Activated T-helper 1 cell treated with anti-CD3 and anti-CD28 coated beads, Interleukin-12 subunit alpha, Interleukin-12 subunit beta, Interleukin-2, Interleukin-4 antibody, amounts not matched to agents 30 ng/mL and 10 ng/mL and 1 ng/mL, durations not matched to agents 14 hours and 24 hours and 36 hours (primary cell): ENCODE measurements around the gene USP17L27. TPM values are rescaled to one million over a fixed set of nuclear protein-coding genes. Genes with fewer than 3 reads are reported as not detected.
"Not testable (repeated sequence)": the region's sequence is repeated elsewhere in the genome, so short reads cannot be mapped to it uniquely, and the experiment has no call there.

Source experiments
- DNase-seq: peaks from one replicate; pipeline ENCODE4 v3.0.0; 2021; ENCODE audit warnings: low spot score
- H3K27ac Mint-ChIP-seq: one replicate; pipeline ENCODE4 v1.8.0; 2021; ENCODE audit warnings: mild to moderate bottlenecking, mixed read lengths
- H3K27me3 Mint-ChIP-seq: one replicate; pipeline ENCODE4 v1.8.0; 2022; ENCODE audit warnings: mild to moderate bottlenecking, moderate library complexity, mixed read lengths; ENCODE audit not compliant: insufficient read depth
- H3K36me3 Mint-ChIP-seq: one replicate; pipeline ENCODE4 v1.8.0; 2021; ENCODE audit warnings: low read depth, mixed read lengths
- H3K4me1 Mint-ChIP-seq: one replicate; pipeline ENCODE4 v1.8.0; 2021; ENCODE audit warnings: low read depth, mixed read lengths
- H3K4me3 Mint-ChIP-seq: one replicate; pipeline ENCODE4 v1.8.0; 2021; ENCODE audit warnings: mild to moderate bottlenecking, moderate library complexity, mixed read lengths
- H3K9me3 Mint-ChIP-seq: one replicate; pipeline ENCODE4 v1.8.0; 2021; ENCODE audit warnings: mixed read lengths
- intact Hi-C: fragments of 100-400 bp; cut with micrococcal nuclease; formaldehyde crosslinking; loops from one replicate; pipeline ENCODE4 v1.15.1; 2024
- total RNA-seq: library from RNA; stranded (reverse); gene quantifications from 2 replicates; pipeline ENCODE4 v1.2.3, GENCODE V29; 2022

The USP17L27 gene
- total RNA-seq, 1 donor from 2014 or later, result not detected

DNA sequence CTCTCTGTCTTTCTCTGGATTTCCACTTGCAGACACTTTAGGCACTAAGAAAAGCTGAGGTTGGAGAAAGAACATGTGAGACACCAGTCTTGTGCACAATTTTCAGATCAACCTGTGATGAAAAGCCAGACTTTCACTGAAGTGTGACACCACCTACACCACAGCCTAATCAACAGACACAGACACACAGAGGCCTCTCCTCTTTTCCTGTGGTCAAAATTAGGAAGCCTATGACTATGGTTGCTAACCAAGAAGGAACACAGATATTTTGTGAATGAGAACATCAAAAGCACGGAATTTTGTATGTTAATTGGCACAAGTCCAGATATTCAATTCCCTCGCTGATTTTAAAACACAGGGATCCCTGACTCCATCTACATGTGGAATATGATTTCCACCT, 45.1 kb downstream of the USP17L27 start:
- DNase-seq, H3K4me1 Mint-ChIP-seq, H3K4me3 Mint-ChIP-seq, H3K27me3 Mint-ChIP-seq, H3K9me3 Mint-ChIP-seq, intact Hi-C loops, H3K36me3 Mint-ChIP-seq, H3K27ac Mint-ChIP-seq: not testable (repeated sequence)

Other genes starting within 250 kb of the USP17L27 start
- gene FAM90A26, start 173.7 kb upstream of the USP17L27 start, total RNA-seq, result not detected in 2 replicates
- not detected in 2 replicates for gene USP17L10, start 133.5 kb upstream of the USP17L27 start, total RNA-seq
- not detected in 2 replicates for gene USP17L11, start 128.7 kb upstream of the USP17L27 start, total RNA-seq
- not detected in 2 replicates for gene USP17L12, start 124.0 kb upstream of the USP17L27 start, total RNA-seq
- gene USP17L13, start 119.3 kb upstream of the USP17L27 start, total RNA-seq, result not detected in 2 replicates
- not detected in 2 replicates for gene USP17L15, start 109.8 kb upstream of the USP17L27 start, total RNA-seq
- gene USP17L17, start 100.3 kb upstream of the USP17L27 start, total RNA-seq, result not detected in 2 replicates
- gene USP17L18, start 95.5 kb upstream of the USP17L27 start, total RNA-seq, result not detected in 2 replicates
- gene USP17L19, start 90.8 kb upstream of the USP17L27 start, total RNA-seq, result not detected in 2 replicates
- gene USP17L20, start 86.0 kb upstream of the USP17L27 start, total RNA-seq, result not detected in 2 replicates
- gene USP17L21, start 81.3 kb upstream of the USP17L27 start, total RNA-seq, result not detected in 2 replicates
- gene USP17L22, start 76.5 kb upstream of the USP17L27 start, total RNA-seq, result not detected in 2 replicates
- not detected in 2 replicates for gene USP17L24, start 19.0 kb upstream of the USP17L27 start, total RNA-seq
- gene USP17L25, start 14.2 kb upstream of the USP17L27 start, total RNA-seq, result not detected in 2 replicates
- not detected in 2 replicates for gene USP17L26, start 9.5 kb upstream of the USP17L27 start, total RNA-seq
- not detected in 2 replicates for gene USP17L5, start 4.7 kb upstream of the USP17L27 start, total RNA-seq
- not detected in 2 replicates for gene USP17L28, start 4.7 kb downstream of the USP17L27 start, total RNA-seq
- gene USP17L29, start 9.5 kb downstream of the USP17L27 start, total RNA-seq, result not detected in 2 replicates
- not detected in 2 replicates for gene USP17L30, start 19.0 kb downstream of the USP17L27 start, total RNA-seq
- not detected in 2 replicates for gene DEFB131A, start 100.3 kb downstream of the USP17L27 start, total RNA-seq